Measurements from ENCODE around the gene SSBP3. TPM values are rescaled to one million over a fixed set of nuclear protein-coding genes. Genes with fewer than 3 reads are reported as not detected.

Gene SSBP3
- total RNA-seq, 3 donors from 2014 or later: 21.3 to 28.0 (median 25.6) TPM

GRCh38 chr1:54377040-54377691, 29.0 kb downstream of the SSBP3 start:
- Histone ChIP-seq H3K9me3 (no peaks in the 10 kb centered on the region), H3K27me3 (no peaks in the 10 kb centered on the region), H3K4me1 (no peaks in the 10 kb centered on the region), H3K36me3 (no peaks in the 10 kb centered on the region), H3K27ac (no peak overlapping the region), H3K4me3 (no peak overlapping the region)
- intact Hi-C loops (cut with DNase I; ENCODE audit: low total_unique reads): no loop called here
- no peak for DNase-seq (ENCODE audit: low spot score in 2 of 2)
- TF ChIP-seq POLR2AphosphoS5 (IDR thresholded peaks at IDR 0.05) (no peak), CTCF (IDR thresholded peaks at IDR 0.05) (no peak), POLR2A (IDR thresholded peaks at IDR 0.05) (no peak)

GRCh38 chr1:54376430-54377039, 29.7 kb downstream of the SSBP3 start:
- no peak for DNase-seq (ENCODE audit: low spot score in 2 of 2)
- no peaks in the 10 kb centered on the region for H3K9me3 ChIP-seq
- H3K4me1 ChIP-seq: peaks cover 0 to 4% of the 10 kb centered on the region in 2 donors
- TF ChIP-seq POLR2AphosphoS5 (IDR thresholded peaks at IDR 0.05): no peak
- TF ChIP-seq CTCF (IDR thresholded peaks at IDR 0.05): no peak
- no peak for TF ChIP-seq POLR2A (IDR thresholded peaks at IDR 0.05)
- intact Hi-C loops (cut with DNase I; ENCODE audit: low total_unique reads): no loop called here
- no peaks in the 10 kb centered on the region for H3K27me3 ChIP-seq
- no peak overlapping the region for H3K4me3 ChIP-seq
- H3K36me3 ChIP-seq: no peaks in the 10 kb centered on the region
- no peak overlapping the region for H3K27ac ChIP-seq

GRCh38 chr1:54375712-54376429, 30.3 kb downstream of the SSBP3 start:
- H3K4me3 ChIP-seq: no peak overlapping the region
- intact Hi-C loops (cut with DNase I; ENCODE audit: low total_unique reads): no loop called here
- no peak overlapping the region for H3K27ac ChIP-seq
- peaks cover 4 to 11% of the 10 kb centered on the region in 2 donors for H3K4me1 ChIP-seq
- H3K9me3 ChIP-seq: no peaks in the 10 kb centered on the region
- TF ChIP-seq POLR2AphosphoS5 (IDR thresholded peaks at IDR 0.05): no peak
- TF ChIP-seq POLR2A (IDR thresholded peaks at IDR 0.05): no peak
- TF ChIP-seq CTCF (IDR thresholded peaks at IDR 0.05): no peak
- H3K36me3 ChIP-seq: no peaks in the 10 kb centered on the region
- DNase-seq (ENCODE audit: low spot score in 2 of 2): no peak
- H3K27me3 ChIP-seq: no peaks in the 10 kb centered on the region

- intact Hi-C loops (cut with DNase I; ENCODE audit: low total_unique reads): no loop called here
- Histone ChIP-seq H3K4me3 (no peak overlapping the region), H3K9me3 (no peaks in the 10 kb centered on the region), H3K36me3 (no peaks in the 10 kb centered on the region), H3K27ac (no peak overlapping the region), H3K27me3 (no peaks in the 10 kb centered on the region), H3K4me1 (peaks cover 4 to 14% of the 10 kb centered on the region in 2 donors)
- TF ChIP-seq POLR2A (IDR thresholded peaks at IDR 0.05) (no peak), POLR2AphosphoS5 (IDR thresholded peaks at IDR 0.05) (no peak), CTCF (IDR thresholded peaks at IDR 0.05) (no peak)
- no peak for DNase-seq (ENCODE audit: low spot score in 2 of 2)
These were observed 30.9 kb downstream of the SSBP3 start for GRCh38 chr1:54375298-54375697.

GRCh38 chr1:54374766-54375165, 31.4 kb downstream of the SSBP3 start:
- no peak for DNase-seq (ENCODE audit: low spot score in 2 of 2)

More at GRCh38 chr1:54374766-54375165, 31.4 kb downstream of the SSBP3 start:
- Histone ChIP-seq H3K27ac (no peak overlapping the region), H3K4me1 (peaks cover 4 to 14% of the 10 kb centered on the region in 2 donors), H3K27me3 (no peaks in the 10 kb centered on the region), H3K9me3 (no peaks in the 10 kb centered on the region), H3K4me3 (no peak overlapping the region), H3K36me3 (no peaks in the 10 kb centered on the region)
- intact Hi-C loops (cut with DNase I; ENCODE audit: low total_unique reads): no loop called here
- TF ChIP-seq POLR2AphosphoS5 (IDR thresholded peaks at IDR 0.05) (no peak), POLR2A (IDR thresholded peaks at IDR 0.05) (no peak), CTCF (IDR thresholded peaks at IDR 0.05) (no peak)

Data from breast epithelium (tissue), 4 donors.